ENCODE results near the gene PFDN1. TPM values are rescaled to one million over a fixed set of nuclear protein-coding genes. Genes with fewer than 3 reads are reported as not detected.
A peak's percentile ranks its signal among the peaks of the same experiment; 100 is the strongest.

PFDN1 gene
- total and polyA plus RNA-seq, 12 donors = 49.1 to 194 (median 86.8) TPM

GRCh38 chr5:140236891-140237598, 65.9 kb downstream of the PFDN1 start:
- Histone ChIP-seq H3K27me3 (no peaks in the 10 kb centered on the region), H3K9me3 (replicated peaks in 1 of 3) (no peaks in the 10 kb centered on the region), H3K27ac (peak overlapping the region in 1 of 5 donors; percentile 23), H3K4me3 (no peak overlapping the region), H3K4me1 (replicated peaks in 1 of 2) (peaks cover 23 to 44% of the 10 kb centered on the region in 2 donors), H3K36me3 (replicated peaks in 1 of 2) (no peaks in the 10 kb centered on the region)
- no peak for TF ChIP-seq CTCF (IDR thresholded peaks at IDR 0.05)
- TF ChIP-seq POLR2A (IDR thresholded peaks at IDR 0.05) = no peak
- WGBS, 4 donors = 79 to 89% (median 86%) methylated on average over 5 to 6 of the region's 6 CpGs
- intact Hi-C loops (cut with DNase I) = loop anchor here in 1 of 2 donors (5.0 kb wide), 1 partner anchor 70 kb away; no protein-coding TSS in a partner anchor
- peak in 1 of 7 donors; percentile 9 for DNase-seq

GRCh38 chr5:140235791-140236551, 66.9 kb downstream of the PFDN1 start:
- intact Hi-C loops (cut with DNase I) = loop anchor here in 1 of 2 donors (5.0 kb wide), 1 partner anchor 69 kb away; no protein-coding TSS in a partner anchor
- no peak for TF ChIP-seq CTCF (IDR thresholded peaks at IDR 0.05)
- TF ChIP-seq POLR2A (IDR thresholded peaks at IDR 0.05) = no peak

GRCh38 chr5:140234377-140234989, 68.4 kb downstream of the PFDN1 start:
- TF ChIP-seq CTCF (IDR thresholded peaks at IDR 0.05) (no peak), POLR2A (IDR thresholded peaks at IDR 0.05) (no peak)
- H3K4me3 ChIP-seq = no peak overlapping the region
- no peaks in the 10 kb centered on the region for H3K36me3 ChIP-seq (replicated peaks in 1 of 2)
- peaks cover 3 to 19% of the 10 kb centered on the region in 2 donors for H3K4me1 ChIP-seq (replicated peaks in 1 of 2)
- H3K27ac ChIP-seq = no peak overlapping the region
- intact Hi-C loops (cut with DNase I) = no loop called here
- H3K9me3 ChIP-seq (replicated peaks in 1 of 3) = no peaks in the 10 kb centered on the region
- WGBS, 4 donors = 92 to 95% (median 93%) methylated on average over 4 of the region's 4 CpGs
- no peaks in the 10 kb centered on the region for H3K27me3 ChIP-seq
- DNase-seq = no peak

More at GRCh38 chr5:140235791-140236551, 66.9 kb downstream of the PFDN1 start:
- no peaks in the 10 kb centered on the region for H3K9me3 ChIP-seq (replicated peaks in 1 of 3)
- H3K27me3 ChIP-seq = no peaks in the 10 kb centered on the region
- H3K27ac ChIP-seq = peak overlapping the region in 1 of 5 donors; percentile 17
- H3K4me1 ChIP-seq (replicated peaks in 1 of 2) = peaks cover 12 to 33% of the 10 kb centered on the region in 2 donors
- 62 to 80% (median 74%) methylated on average over 11 of the region's 11 CpGs for WGBS, 4 donors
- DNase-seq = no peak
- no peaks in the 10 kb centered on the region for H3K36me3 ChIP-seq (replicated peaks in 1 of 2)
- no peak overlapping the region for H3K4me3 ChIP-seq

DNA sequence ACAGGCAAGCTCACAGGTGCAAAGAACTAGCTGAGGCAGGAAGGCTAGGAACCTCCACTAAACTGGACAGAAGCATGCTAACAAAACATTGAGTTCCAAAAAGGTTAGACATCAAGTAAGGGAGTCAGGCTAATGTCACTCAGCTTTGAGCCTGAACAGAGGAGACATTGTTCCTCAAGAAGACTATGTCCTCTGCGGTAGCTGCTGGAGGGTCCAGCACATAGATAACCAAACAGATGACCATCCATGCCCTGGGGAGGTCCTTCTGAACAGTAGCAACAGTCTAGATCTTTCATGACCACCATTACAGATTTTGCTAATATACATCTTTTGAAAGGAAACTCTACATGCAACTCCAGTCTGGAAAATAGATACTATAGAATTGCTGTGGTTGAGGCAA, 70.2 kb downstream of the PFDN1 start:
- Histone ChIP-seq H3K4me3 (no peak overlapping the region), H3K9me3 (replicated peaks in 1 of 3) (no peaks in the 10 kb centered on the region), H3K36me3 (replicated peaks in 1 of 2) (no peaks in the 10 kb centered on the region), H3K27ac (no peak overlapping the region), H3K27me3 (no peaks in the 10 kb centered on the region), H3K4me1 (replicated peaks in 1 of 2) (peaks cover 0 to 10% of the 10 kb centered on the region in 2 donors)
- peak in 1 of 7 donors; percentile 15 for DNase-seq
- TF ChIP-seq CTCF (IDR thresholded peaks at IDR 0.05) (no peak), POLR2A (IDR thresholded peaks at IDR 0.05) (no peak)
- intact Hi-C loops (cut with DNase I) = no loop called here
- 91 to 100% (median 97%) methylated on average over 1 of the region's 1 CpG for WGBS, 4 donors

Data from adrenal gland (tissue), 12 donors.